Kidney epithelial cell (primary cell): Measurements from ENCODE around the gene CLEC12A. TPM values are rescaled to one million over a fixed set of nuclear protein-coding genes. Genes with fewer than 3 reads are reported as not detected.
"Not testable (repeated sequence)": the region's sequence is repeated elsewhere in the genome, so short reads cannot be mapped to it uniquely, and the experiment has no call there.

ENCODE experiments used
- DNase-seq: peaks from one replicate; pipeline ENCODE4 v3.0.0-alpha.2; 2010; ENCODE audit warnings: low read depth
- H3K27me3 ChIP-seq: 2 replicates; pipeline ENCODE4 v1.6.0; 2011; ENCODE audit warnings: low read length; ENCODE audit not compliant: control insufficient read depth, insufficient read depth
- H3K36me3 ChIP-seq: 2 replicates; pipeline ENCODE4 v1.5.1; 2011; ENCODE audit warnings: low read length; ENCODE audit not compliant: control insufficient read depth, insufficient read depth
- H3K4me3 ChIP-seq: 2 replicates; pipeline ENCODE4 v1.5.1; 2011; ENCODE audit warnings: low read depth, mild to moderate bottlenecking, control low read depth, low read length
- total RNA-seq: library from RNA; depleted of rRNA; stranded (reverse); fragments of >200 nt; gene quantifications from 2 replicates; pipeline ENCODE4 v1.2.3, GENCODE V29; 2015
- TF ChIP-seq, protein P1 (sequence below): IDR thresholded peaks from 2 replicates; pipeline ENCODE4 v1.5.1; 2011; ENCODE audit warnings: mild to moderate bottlenecking, moderate library complexity, low read length, control low read depth, inconsistent platforms; ENCODE audit not compliant: insufficient read depth, poor library complexity, severe bottlenecking

Gene CLEC12A
- total RNA-seq, 1 donor from 2014 or later: not detected

GRCh38 chr12:10018386-10018785 lies 47.2 kb downstream of the CLEC12A start:
- no peaks in the 10 kb centered on the region for H3K36me3 ChIP-seq
- no peak overlapping the region for H3K4me3 ChIP-seq
- no peak for DNase-seq
- TF ChIP-seq, protein P1, sequence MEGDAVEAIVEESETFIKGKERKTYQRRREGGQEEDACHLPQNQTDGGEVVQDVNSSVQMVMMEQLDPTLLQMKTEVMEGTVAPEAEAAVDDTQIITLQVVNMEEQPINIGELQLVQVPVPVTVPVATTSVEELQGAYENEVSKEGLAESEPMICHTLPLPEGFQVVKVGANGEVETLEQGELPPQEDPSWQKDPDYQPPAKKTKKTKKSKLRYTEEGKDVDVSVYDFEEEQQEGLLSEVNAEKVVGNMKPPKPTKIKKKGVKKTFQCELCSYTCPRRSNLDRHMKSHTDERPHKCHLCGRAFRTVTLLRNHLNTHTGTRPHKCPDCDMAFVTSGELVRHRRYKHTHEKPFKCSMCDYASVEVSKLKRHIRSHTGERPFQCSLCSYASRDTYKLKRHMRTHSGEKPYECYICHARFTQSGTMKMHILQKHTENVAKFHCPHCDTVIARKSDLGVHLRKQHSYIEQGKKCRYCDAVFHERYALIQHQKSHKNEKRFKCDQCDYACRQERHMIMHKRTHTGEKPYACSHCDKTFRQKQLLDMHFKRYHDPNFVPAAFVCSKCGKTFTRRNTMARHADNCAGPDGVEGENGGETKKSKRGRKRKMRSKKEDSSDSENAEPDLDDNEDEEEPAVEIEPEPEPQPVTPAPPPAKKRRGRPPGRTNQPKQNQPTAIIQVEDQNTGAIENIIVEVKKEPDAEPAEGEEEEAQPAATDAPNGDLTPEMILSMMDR: no peak
- no peaks in the 10 kb centered on the region for H3K27me3 ChIP-seq

DNA sequence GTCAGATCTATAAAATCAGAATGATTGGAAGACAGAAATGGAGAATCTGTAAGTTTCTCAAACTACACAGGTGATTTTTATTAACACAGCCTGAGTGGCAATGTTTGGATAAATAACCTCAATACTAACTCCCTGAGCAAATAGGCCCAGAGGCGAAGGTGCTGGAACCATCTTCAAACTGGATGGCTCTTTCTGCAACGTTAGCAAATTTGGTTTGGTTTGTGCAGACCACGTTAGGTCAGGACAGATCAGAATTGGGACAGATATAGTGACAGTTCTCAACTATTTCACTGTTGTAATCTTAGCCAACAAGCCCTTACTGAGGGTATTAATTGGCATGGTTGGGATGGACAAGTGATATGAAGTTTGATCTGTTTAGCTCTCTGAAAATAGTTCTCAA lies 50.1 kb downstream of the CLEC12A start:
- no peak overlapping the region for H3K4me3 ChIP-seq
- TF ChIP-seq, protein P1: no peak
- H3K36me3 ChIP-seq: no peaks in the 10 kb centered on the region
- no peaks in the 10 kb centered on the region for H3K27me3 ChIP-seq
- DNase-seq: no peak

- no peak for DNase-seq
- TF ChIP-seq, protein P1: no peak
- Histone ChIP-seq H3K27me3 (no peaks in the 10 kb centered on the region), H3K4me3 (no peak overlapping the region), H3K36me3 (no peaks in the 10 kb centered on the region)
These were observed 54.0 kb downstream of the CLEC12A start for GRCh38 chr12:10025236-10025635.

- H3K27me3 ChIP-seq, DNase-seq, H3K36me3 ChIP-seq, H3K4me3 ChIP-seq: not testable (repeated sequence)
These were observed 55.5 kb downstream of the CLEC12A start for GRCh38 chr12:10026666-10027065.

- Histone ChIP-seq H3K4me3 (no peak overlapping the region), H3K36me3 (no peaks in the 10 kb centered on the region), H3K27me3 (no peaks in the 10 kb centered on the region)
- TF ChIP-seq, protein P1: no peak
- no peak for DNase-seq
These were observed 56.1 kb downstream of the CLEC12A start for GRCh38 chr12:10027311-10027710.

DNA sequence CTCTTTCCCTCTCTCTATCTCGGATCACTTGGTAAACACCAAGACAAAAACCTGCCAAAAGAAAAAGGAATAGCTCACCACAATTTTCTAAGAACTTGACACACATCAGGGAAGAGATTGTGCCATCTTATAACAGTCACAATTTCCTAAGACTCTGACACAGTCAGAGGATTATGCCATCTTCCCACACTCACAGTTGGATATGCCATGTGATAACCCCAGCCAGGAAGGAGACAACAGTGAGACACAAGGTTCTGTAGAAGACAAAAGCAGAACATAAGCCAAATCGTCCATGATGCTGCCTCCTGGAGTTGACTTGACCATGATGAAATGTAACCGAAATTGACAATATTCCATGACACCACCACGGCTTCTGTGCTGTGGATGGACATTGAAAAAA lies 56.5 kb downstream of the CLEC12A start:
- no peak overlapping the region for H3K4me3 ChIP-seq
- TF ChIP-seq, protein P1: no peak
- DNase-seq: no peak

GRCh38 chr12:10030446-10030845 lies 59.2 kb downstream of the CLEC12A start, which contains the start of gene CLEC9A:
Gene CLEC9A, plus strand, starts transcription at chr12:10030682. Its CDS starts 22,006 bp downstream, at chr12:10052688.
- DNase-seq: no peak

More for the DNA sequence above, 56.5 kb downstream of the CLEC12A start:
- H3K27me3 ChIP-seq: no peaks in the 10 kb centered on the region
- no peaks in the 10 kb centered on the region for H3K36me3 ChIP-seq

More at GRCh38 chr12:10030446-10030845, 59.2 kb downstream of the CLEC12A start, which contains the start of gene CLEC9A:
- Histone ChIP-seq H3K27me3 (no peaks in the 10 kb centered on the region), H3K36me3 (no peaks in the 10 kb centered on the region), H3K4me3 (no peak within 1 kb of the TSS)
- TF ChIP-seq, protein P1: no peak
